Measurements from ENCODE around the gene MAP2K4.

Gene MAP2K4

DNA sequence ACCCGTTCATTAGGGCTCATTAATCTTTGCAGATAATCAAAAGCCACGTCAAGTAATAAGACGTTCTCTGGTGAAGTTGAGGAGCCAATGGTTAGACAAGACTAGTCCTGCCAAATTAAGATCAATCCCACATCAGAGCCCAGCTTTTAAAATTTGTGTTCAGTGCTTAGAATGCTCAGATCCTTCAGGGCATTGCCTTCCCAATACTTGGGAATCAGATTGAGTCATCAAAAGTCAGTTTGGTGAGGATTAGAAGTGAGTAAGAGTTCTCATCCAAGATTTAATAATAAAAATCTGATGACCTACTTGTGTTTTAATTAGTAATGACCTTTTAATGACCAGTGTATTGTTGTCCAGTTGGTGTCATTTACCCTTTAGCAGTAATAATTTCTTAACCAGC, 19.8 kb downstream of the MAP2K4 start:
- no peak for DNase-seq

GRCh38 chr17:12041312-12041711, 20.6 kb downstream of the MAP2K4 start:
- no peak for DNase-seq

DNA sequence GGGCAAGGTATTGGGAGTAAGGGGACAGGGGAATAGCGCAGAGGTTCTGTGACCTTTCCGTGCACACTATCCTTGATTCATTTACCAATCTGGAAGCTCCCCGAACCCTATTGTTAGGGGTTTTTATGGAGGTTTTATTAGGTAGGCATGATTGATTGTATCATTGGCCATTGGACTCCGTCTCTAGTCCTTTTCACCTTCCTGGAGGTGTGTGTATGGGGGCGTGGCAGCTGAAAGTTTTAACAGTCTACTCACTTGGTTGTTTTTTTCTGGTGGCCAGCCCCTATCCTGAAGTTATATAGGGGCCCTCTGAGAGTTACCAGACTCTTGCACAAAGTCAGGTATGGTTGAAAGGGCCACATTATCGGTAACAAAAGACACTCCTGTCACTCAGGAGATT, 23.0 kb downstream of the MAP2K4 start:
- no peak for DNase-seq

DNA sequence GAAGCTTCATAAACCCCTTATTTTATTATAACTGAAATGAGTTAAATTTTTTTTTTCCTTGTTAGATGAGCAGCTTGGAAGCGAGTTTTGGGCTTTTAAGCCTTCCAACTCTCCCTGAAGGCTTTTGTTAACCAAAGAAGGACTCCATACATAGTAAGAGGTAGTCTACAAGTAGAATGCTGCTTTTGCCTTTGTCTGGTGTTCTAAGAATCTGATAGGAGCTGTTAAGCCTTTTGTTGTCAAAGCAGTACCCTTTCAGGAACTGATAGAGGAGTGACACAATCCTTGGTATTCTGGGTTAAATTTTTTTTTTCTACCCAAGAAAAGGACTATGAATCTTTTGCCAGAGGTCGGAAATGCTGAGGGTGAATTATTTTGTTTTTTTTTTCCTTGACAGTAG, 26.1 kb downstream of the MAP2K4 start:
- DNase-seq, result no peak

DNA sequence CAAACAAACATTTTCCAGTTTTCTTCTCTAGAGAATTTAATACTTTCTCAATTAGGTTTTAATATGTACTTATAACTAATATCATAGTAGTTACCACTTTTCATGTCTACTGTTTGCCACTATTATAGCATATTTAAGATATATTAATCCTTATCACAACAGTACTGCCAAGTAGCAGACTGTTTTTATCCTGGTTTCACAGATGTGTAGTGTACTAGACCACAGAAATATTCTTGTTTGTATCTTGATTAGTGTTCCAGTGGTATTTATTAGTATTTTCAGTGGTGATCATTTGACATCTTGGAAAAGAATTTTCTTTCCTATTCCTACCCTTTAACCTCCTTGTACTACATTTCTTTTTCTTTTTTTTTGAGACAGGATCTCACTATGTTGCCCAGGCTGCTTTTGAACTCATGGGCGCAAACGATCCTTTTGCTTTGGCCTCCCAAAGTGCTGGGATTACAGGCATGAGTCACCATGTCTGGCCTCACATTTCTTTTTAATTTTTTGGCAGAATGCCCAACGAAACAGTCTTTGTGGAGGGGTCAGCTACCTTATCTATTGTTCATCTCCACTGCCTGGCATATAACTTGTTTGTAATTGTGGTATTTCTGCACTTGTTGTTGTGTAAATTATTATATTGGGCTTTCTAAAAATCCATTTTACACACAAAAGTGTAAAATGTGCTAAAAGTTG, 27.2 kb downstream of the MAP2K4 start:
- DNase-seq, result no peak

DNA sequence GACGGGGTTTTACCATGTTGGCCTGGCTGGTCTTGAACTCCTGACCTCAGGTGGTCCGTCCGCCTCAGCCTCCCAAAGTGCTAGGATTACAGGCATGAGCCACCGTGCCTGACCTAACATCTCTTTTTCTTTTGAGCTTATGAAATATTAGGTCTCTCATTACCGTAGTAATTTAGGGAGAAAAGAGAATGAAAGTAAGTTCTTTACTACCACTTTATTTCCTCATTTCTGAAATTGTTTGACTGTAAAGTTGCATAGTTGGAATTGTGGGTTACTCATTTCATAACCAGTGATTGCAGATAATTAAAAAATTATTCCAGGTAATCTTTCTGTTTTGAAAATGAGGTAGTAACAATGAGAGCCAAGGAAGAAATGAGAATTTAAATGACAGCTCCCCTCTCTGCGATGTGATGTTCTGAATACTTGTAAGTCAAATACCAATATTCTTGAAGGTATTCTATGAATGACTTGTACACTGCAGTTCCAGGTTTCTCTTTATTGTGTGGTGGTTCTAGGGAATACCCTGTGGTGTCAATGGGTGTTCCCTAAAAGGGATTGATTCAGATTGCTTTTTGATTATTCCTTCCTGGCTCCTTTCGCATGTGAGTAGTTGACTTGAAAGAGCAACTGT, 28.3 kb downstream of the MAP2K4 start:
- DNase-seq, result no peak

- no peak for DNase-seq
Observed at GRCh38 chr17:12050646-12051225, 30.1 kb downstream of the MAP2K4 start.

- no peak for DNase-seq
Observed at GRCh38 chr17:12053552-12053951, 32.9 kb downstream of the MAP2K4 start.

GRCh38 chr17:12055889-12056288, 35.2 kb downstream of the MAP2K4 start:
- DNase-seq, result no peak

GRCh38 chr17:12057520-12057919, 36.8 kb downstream of the MAP2K4 start:
- no peak for DNase-seq

DNA sequence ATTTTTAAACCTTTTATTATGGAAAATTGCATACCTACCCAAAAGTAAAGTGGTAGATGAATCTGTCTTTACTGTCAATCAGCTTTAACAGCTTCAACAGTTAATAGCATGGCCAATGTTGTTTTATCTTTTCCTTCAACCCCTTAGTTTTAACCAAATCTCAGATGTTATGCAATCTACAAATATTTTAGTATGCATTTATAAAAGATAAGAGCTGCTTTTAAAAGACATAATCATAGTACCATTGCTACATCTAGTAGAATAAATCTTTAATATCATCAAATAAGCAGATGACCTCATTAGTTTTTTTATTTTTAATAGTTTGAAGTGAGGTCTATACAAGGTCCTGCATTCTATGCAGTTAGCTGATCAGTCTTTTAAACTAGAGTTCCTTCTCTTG, 37.9 kb downstream of the MAP2K4 start:
- DNase-seq, result no peak

DNA sequence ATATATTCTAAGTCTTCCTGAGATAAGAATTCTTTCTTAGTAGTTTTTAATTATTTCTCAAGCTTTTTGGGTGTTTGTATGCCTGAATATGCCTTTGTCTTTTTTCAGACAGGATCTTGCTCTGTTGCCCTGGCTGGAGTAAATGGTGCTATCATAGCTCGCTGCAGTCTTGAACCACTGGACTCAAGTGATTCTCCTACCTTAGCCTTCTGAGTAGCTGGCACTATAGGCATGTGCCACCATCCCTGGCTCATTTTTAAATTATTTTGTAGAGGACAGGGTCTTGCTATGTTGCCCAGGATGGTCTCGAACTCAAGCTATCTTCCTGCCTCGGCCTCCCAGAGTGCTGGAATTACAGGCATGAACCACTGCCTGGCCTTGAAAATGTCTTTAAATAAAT, 41.6 kb downstream of the MAP2K4 start:
- DNase-seq, result no peak

- DNase-seq, result no peak
Observed at GRCh38 chr17:12064395-12064794, 43.7 kb downstream of the MAP2K4 start.

DNA sequence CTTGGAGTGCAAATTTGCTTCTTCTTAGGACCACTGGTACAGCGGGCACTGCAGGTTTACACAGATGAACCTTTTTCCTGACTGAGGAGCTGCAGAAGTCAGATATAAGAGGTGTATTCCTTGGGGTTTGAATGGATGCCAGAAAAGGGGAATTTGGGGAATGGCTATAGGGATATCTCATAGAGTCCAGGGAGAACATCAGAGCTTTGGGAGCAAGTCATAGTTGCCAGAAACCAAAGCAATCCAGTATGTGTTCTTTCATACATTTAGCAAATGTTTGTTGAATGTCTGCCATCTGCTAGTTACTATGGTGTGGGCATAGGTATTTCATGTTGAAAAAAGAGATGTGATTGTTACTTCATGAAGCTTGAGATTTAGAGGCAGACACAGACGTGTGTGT, 46.8 kb downstream of the MAP2K4 start:
- DNase-seq, result no peak

DNA sequence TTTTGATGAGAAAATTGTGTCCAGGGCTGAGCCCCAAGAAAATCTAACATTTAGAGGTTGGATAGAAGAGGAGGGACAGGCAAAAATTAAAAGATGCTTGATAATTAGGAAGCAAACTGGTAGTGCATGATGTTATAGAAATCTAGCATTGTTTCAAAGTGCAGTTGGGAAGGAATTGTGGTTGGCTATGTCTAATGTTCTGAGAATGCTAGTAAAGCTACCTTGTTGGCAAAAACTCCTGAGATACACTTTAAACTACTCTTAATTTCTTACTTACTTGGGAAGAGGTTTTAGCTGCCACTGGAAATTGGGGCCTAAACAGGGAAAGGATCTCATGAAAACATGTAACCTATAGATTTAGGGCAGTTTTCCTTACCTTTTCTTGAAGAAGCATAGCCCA, 48.3 kb downstream of the MAP2K4 start:
- no peak for DNase-seq

GRCh38 chr17:12070561-12070960, 49.9 kb downstream of the MAP2K4 start:
- no peak for DNase-seq

DNA sequence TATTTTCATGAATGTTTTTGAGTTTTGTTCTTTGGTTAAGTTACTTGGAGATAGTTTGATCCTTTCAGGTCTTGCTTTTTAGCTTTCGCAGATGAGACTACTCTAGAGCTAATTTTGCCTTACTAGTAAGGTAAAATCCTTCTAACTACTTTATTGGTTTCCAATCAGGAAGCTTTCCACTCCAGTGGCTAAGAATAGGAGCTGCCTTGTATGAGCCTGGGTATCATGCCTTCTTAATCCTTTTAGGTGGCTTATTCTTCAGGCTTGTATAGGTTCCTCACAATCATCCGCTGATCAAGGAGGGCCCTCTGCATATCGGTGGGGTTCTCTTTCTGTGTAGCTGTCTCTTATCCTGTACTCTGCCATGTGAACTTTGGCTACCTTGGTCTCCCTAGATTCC, 53.7 kb downstream of the MAP2K4 start:
- DNase-seq, result no peak

- no peak for DNase-seq
Observed at GRCh38 chr17:12077773-12078172, 57.1 kb downstream of the MAP2K4 start.

DNA sequence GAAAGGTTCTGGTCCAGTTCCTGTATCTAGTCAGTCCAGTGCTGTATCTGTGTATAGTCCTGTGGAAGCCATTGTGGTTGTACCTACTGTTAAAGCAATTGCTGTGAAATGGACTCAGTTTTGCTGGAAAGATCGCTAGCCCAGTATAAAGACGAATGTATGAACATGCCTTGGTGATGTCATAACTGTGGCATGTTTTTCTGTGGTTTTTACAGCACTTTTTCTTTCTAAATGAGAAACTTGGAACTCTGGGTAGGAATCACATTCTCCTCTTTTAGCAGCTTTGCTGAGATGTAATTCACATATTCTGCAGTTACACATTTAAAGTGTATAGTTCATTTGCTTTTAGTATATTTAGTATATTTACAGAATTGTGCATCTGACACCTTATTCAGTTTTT, 58.1 kb downstream of the MAP2K4 start:
- no peak for DNase-seq

GRCh38 chr17:12081720-12082119, 61.0 kb downstream of the MAP2K4 start:
- DNase-seq, result no peak

DNA sequence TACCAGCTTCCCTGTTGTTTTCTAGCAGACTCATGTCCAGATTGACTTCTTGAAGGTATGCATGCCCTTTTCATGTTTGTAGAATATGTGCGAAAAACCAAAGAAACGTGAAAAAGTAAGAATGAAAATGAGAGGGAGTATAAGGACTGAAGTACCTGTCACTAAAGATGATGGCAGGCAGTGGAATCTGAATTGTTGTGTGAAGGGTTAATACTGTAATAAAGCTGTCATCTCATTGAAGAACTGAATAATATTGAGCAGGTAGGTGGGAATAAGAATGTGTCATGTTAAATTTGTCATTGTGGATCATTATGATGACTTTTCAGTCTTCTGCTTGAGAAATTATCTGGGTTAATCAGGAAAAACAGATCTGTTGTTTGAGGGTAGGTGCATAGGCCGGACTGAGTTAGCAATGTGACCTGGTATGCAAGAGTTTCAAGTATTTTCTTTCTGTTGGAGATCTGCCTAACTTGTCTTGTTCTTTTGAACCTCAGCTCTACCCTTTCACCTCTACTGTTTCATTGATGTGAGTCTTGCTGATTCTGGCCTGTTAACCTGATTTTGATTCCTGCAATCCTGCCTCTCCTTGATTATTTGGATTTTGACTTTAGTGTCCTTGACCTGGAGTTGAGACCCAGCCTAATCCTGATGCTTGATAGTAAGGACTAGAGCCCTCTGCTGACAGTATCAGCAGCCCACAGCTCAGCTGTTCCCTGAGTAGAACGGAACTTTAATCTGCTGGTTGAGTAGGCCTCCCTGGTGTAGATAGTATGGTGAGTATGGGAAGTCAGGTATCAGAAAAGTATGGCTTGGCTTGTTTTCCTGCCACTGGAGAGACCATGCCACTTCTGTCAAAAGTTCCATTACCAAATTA, 64.6 kb downstream of the MAP2K4 start:
- DNase-seq, result no peak

- DNase-seq, result no peak
Observed at GRCh38 chr17:12088035-12088434, 67.4 kb downstream of the MAP2K4 start.

DNA sequence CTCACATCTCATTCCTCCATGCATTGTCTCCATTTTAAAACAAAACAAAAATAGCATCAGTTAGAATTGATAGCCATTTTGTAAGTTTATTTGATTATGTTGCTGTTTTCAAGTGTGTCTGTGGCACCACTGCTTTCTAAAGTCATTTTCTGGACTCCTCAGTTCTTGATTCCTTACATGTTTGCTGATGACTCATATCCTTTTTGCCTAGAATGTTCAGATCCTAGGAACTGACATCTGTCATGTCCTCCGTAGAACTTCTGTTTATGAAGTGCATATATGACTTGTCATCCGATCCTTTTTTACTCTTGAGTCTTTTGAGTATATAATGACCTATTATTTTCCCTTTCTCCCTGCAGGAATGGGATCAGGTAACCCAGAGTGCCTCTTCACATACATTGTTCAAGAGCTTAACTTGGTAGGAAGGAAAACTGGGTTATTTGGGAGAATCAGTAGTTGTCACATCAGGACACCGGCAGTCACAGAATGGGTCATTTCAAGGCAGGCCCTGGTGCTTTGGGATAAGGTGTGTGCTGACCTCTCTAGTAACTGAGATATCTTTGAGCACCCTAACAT, 69.2 kb downstream of the MAP2K4 start:
- peak; percentile 8 for DNase-seq

Measured in NCI-H146 (cell line).